ENCODE results near the gene MDM1.

The MDM1 gene

DNA sequence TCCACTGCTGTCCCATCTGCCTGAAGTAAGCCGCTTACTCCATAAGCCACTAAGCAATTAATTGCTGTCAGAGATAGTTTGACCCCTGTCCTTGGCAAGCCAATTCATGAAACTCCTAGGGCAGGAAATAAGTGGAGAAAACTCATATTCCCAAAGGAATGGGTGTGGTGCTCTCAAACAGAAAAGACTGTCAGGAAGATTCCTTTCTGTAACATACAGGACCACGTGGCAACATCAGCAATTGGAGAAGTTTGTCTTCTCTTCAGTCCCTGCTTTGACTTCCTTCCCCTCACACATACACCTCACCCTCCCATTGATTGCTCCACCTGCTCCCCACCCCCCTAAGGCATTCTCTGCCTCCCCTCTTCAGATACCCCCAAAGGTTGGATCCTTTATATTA lies 36.2 kb upstream of the MDM1 start:
- TF ChIP-seq POLR2A (IDR thresholded peaks at IDR 0.05; ENCODE audit: extremely low read depth, insufficient read length) (no peak), MYC (IDR thresholded peaks at IDR 0.05; ENCODE audit: low read depth, low read length) (peak; percentile 62)
- TF ChIP-seq, protein P1, sequence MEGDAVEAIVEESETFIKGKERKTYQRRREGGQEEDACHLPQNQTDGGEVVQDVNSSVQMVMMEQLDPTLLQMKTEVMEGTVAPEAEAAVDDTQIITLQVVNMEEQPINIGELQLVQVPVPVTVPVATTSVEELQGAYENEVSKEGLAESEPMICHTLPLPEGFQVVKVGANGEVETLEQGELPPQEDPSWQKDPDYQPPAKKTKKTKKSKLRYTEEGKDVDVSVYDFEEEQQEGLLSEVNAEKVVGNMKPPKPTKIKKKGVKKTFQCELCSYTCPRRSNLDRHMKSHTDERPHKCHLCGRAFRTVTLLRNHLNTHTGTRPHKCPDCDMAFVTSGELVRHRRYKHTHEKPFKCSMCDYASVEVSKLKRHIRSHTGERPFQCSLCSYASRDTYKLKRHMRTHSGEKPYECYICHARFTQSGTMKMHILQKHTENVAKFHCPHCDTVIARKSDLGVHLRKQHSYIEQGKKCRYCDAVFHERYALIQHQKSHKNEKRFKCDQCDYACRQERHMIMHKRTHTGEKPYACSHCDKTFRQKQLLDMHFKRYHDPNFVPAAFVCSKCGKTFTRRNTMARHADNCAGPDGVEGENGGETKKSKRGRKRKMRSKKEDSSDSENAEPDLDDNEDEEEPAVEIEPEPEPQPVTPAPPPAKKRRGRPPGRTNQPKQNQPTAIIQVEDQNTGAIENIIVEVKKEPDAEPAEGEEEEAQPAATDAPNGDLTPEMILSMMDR (IDR thresholded peaks at IDR 0.05; ENCODE audit: low read depth, low read length): no peak
- TF ChIP-seq, protein P2, sequence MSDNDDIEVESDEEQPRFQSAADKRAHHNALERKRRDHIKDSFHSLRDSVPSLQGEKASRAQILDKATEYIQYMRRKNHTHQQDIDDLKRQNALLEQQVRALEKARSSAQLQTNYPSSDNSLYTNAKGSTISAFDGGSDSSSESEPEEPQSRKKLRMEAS (IDR thresholded peaks at IDR 0.05; ENCODE audit: low read depth, low read length): peak; percentile 93
- DNase-seq (ENCODE audit: low read depth): peak; percentile 63
- H3K4me3 ChIP-seq (ENCODE audit: low read depth, low read length): no peak overlapping the region

GRCh38 chr12:68367903-68368302 lies 35.7 kb upstream of the MDM1 start:
- DNase-seq (ENCODE audit: low read depth): peak; percentile 64
- no peak for TF ChIP-seq MYC (IDR thresholded peaks at IDR 0.05; ENCODE audit: low read depth, low read length)
- TF ChIP-seq POLR2A (IDR thresholded peaks at IDR 0.05; ENCODE audit: extremely low read depth, insufficient read length): no peak
- TF ChIP-seq, protein P2 (IDR thresholded peaks at IDR 0.05; ENCODE audit: low read depth, low read length): no peak
- TF ChIP-seq, protein P1 (IDR thresholded peaks at IDR 0.05; ENCODE audit: low read depth, low read length): no peak
- H3K4me3 ChIP-seq (ENCODE audit: low read depth, low read length): no peak overlapping the region

GRCh38 chr12:68367116-68367515 lies 35.0 kb upstream of the MDM1 start:
- no peak for DNase-seq (ENCODE audit: low read depth)
- no peak overlapping the region for H3K4me3 ChIP-seq (ENCODE audit: low read depth, low read length)
- no peak for TF ChIP-seq MYC (IDR thresholded peaks at IDR 0.05; ENCODE audit: low read depth, low read length)
- TF ChIP-seq POLR2A (IDR thresholded peaks at IDR 0.05; ENCODE audit: extremely low read depth, insufficient read length): no peak
- TF ChIP-seq, protein P2 (IDR thresholded peaks at IDR 0.05; ENCODE audit: low read depth, low read length): no peak
- TF ChIP-seq, protein P1 (IDR thresholded peaks at IDR 0.05; ENCODE audit: low read depth, low read length): no peak

- H3K4me3 ChIP-seq (ENCODE audit: low read depth, low read length): peak overlapping the region; percentile 45
- peak; percentile 100 for DNase-seq (ENCODE audit: low read depth)
- TF ChIP-seq, protein P2 (IDR thresholded peaks at IDR 0.05; ENCODE audit: low read depth, low read length): peak; percentile 81
- peak; percentile 30 for TF ChIP-seq POLR2A (IDR thresholded peaks at IDR 0.05; ENCODE audit: extremely low read depth, insufficient read length)
- peak; percentile 85 for TF ChIP-seq MYC (IDR thresholded peaks at IDR 0.05; ENCODE audit: low read depth, low read length)
- TF ChIP-seq, protein P1 (IDR thresholded peaks at IDR 0.05; ENCODE audit: low read depth, low read length): no peak
Measured at GRCh38 chr12:68364893-68365725, 32.9 kb upstream of the MDM1 start.

- DNase-seq (ENCODE audit: low read depth): no peak
- H3K4me3 ChIP-seq (ENCODE audit: low read depth, low read length): peak overlapping the region; percentile 45
- TF ChIP-seq, protein P2 (IDR thresholded peaks at IDR 0.05; ENCODE audit: low read depth, low read length): no peak
- no peak for TF ChIP-seq MYC (IDR thresholded peaks at IDR 0.05; ENCODE audit: low read depth, low read length)
Measured at GRCh38 chr12:68364328-68364727, 32.2 kb upstream of the MDM1 start.

DNA sequence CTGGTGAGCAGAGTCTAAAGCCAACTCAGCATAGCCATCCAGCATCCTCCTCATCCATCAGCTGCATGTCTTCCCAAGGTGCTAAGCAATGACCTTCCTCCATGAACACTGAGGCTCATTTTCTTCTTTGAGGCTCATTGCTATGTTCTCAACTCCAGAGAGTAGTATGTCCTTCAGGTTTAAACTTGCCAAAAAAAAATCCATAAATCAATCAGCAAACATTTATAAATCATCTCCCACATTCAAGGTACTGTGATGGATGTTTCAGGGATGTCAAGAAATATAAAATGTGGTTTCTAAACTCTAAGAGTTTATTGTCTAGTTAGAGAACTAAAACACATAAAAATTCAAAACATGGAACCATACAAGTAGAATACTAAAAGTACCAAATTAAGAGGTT lies 29.8 kb upstream of the MDM1 start:
- TF ChIP-seq, protein P1 (IDR thresholded peaks at IDR 0.05; ENCODE audit: low read depth, low read length): no peak
- no peak overlapping the region for H3K4me3 ChIP-seq (ENCODE audit: low read depth, low read length)
- no peak for DNase-seq (ENCODE audit: low read depth)
